Measurements from ENCODE around the gene TNNI2.

- no peak for TF ChIP-seq ELF1 (IDR thresholded peaks at IDR 0.05)
- no peak for TF ChIP-seq TAF1 (IDR thresholded peaks at IDR 0.05; ENCODE audit: borderline replicate concordance, low read depth, low read length)
- no peak for TF ChIP-seq FOXM1 (IDR thresholded peaks at IDR 0.05; ENCODE audit: low read depth)
- TF ChIP-seq, protein P1, sequence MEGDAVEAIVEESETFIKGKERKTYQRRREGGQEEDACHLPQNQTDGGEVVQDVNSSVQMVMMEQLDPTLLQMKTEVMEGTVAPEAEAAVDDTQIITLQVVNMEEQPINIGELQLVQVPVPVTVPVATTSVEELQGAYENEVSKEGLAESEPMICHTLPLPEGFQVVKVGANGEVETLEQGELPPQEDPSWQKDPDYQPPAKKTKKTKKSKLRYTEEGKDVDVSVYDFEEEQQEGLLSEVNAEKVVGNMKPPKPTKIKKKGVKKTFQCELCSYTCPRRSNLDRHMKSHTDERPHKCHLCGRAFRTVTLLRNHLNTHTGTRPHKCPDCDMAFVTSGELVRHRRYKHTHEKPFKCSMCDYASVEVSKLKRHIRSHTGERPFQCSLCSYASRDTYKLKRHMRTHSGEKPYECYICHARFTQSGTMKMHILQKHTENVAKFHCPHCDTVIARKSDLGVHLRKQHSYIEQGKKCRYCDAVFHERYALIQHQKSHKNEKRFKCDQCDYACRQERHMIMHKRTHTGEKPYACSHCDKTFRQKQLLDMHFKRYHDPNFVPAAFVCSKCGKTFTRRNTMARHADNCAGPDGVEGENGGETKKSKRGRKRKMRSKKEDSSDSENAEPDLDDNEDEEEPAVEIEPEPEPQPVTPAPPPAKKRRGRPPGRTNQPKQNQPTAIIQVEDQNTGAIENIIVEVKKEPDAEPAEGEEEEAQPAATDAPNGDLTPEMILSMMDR (IDR thresholded peaks at IDR 0.05), result no peak
- TF ChIP-seq NRF1 (IDR thresholded peaks at IDR 0.05; ENCODE audit: low read depth, low read length), result no peak
- no peak for TF ChIP-seq SMC3 (IDR thresholded peaks at IDR 0.05; ENCODE audit: low read depth, low read length)
- no peak for TF ChIP-seq MAX (IDR thresholded peaks at IDR 0.05; ENCODE audit: low read depth)
- TF ChIP-seq, protein P2, sequence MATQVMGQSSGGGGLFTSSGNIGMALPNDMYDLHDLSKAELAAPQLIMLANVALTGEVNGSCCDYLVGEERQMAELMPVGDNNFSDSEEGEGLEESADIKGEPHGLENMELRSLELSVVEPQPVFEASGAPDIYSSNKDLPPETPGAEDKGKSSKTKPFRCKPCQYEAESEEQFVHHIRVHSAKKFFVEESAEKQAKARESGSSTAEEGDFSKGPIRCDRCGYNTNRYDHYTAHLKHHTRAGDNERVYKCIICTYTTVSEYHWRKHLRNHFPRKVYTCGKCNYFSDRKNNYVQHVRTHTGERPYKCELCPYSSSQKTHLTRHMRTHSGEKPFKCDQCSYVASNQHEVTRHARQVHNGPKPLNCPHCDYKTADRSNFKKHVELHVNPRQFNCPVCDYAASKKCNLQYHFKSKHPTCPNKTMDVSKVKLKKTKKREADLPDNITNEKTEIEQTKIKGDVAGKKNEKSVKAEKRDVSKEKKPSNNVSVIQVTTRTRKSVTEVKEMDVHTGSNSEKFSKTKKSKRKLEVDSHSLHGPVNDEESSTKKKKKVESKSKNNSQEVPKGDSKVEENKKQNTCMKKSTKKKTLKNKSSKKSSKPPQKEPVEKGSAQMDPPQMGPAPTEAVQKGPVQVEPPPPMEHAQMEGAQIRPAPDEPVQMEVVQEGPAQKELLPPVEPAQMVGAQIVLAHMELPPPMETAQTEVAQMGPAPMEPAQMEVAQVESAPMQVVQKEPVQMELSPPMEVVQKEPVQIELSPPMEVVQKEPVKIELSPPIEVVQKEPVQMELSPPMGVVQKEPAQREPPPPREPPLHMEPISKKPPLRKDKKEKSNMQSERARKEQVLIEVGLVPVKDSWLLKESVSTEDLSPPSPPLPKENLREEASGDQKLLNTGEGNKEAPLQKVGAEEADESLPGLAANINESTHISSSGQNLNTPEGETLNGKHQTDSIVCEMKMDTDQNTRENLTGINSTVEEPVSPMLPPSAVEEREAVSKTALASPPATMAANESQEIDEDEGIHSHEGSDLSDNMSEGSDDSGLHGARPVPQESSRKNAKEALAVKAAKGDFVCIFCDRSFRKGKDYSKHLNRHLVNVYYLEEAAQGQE (IDR thresholded peaks at IDR 0.05; ENCODE audit: low read depth, low read length), result no peak
- TF ChIP-seq, protein P3, sequence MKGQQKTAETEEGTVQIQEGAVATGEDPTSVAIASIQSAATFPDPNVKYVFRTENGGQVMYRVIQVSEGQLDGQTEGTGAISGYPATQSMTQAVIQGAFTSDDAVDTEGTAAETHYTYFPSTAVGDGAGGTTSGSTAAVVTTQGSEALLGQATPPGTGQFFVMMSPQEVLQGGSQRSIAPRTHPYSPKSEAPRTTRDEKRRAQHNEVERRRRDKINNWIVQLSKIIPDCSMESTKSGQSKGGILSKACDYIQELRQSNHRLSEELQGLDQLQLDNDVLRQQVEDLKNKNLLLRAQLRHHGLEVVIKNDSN (IDR thresholded peaks at IDR 0.05; ENCODE audit: borderline replicate concordance, low read depth), result no peak
- TF ChIP-seq, protein P4, sequence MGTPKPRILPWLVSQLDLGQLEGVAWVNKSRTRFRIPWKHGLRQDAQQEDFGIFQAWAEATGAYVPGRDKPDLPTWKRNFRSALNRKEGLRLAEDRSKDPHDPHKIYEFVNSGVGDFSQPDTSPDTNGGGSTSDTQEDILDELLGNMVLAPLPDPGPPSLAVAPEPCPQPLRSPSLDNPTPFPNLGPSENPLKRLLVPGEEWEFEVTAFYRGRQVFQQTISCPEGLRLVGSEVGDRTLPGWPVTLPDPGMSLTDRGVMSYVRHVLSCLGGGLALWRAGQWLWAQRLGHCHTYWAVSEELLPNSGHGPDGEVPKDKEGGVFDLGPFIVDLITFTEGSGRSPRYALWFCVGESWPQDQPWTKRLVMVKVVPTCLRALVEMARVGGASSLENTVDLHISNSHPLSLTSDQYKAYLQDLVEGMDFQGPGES (IDR thresholded peaks at IDR 0.05; ENCODE audit: low read depth, low read length), result no peak
- TF ChIP-seq TEAD4 (IDR thresholded peaks at IDR 0.05; ENCODE audit: borderline replicate concordance, insufficient read depth), result no peak
- TF ChIP-seq YY1 (IDR thresholded peaks at IDR 0.05; ENCODE audit: low read depth), result no peak
Observed at GRCh38 chr11:1825785-1826451, 12.9 kb upstream of the TNNI2 start.

All from SK-N-SH (cell line).